Endothelial cell of umbilical vein (primary cell): ENCODE results near the gene CAMKMT.

Experiments
- EZH2 ChIP-seq: IDR thresholded peaks from 2 replicates; pipeline ENCODE4 v1.6.1; 2012; ENCODE audit warnings: borderline replicate concordance, low read depth, mild to moderate bottlenecking, moderate library complexity, low read length, inconsistent platforms; ENCODE audit not compliant: severe bottlenecking
- GATA2 ChIP-seq: IDR thresholded peaks from 2 replicates; pipeline ENCODE4 v1.7.0; 2011; ENCODE audit warnings: low read depth, mild to moderate bottlenecking, moderate library complexity, mixed read lengths, low read length; ENCODE audit not compliant: insufficient read length, insufficient read depth
- JUN ChIP-seq: IDR thresholded peaks from 2 replicates; pipeline ENCODE4 v1.6.1; 2011; ENCODE audit warnings: borderline replicate concordance, low read depth; ENCODE audit not compliant: insufficient read length, insufficient read depth
- MAX ChIP-seq: IDR thresholded peaks from 2 replicates; pipeline ENCODE4 v1.6.1; 2011; ENCODE audit not compliant: insufficient read depth, insufficient read length
- POLR2A ChIP-seq: IDR thresholded peaks from 2 replicates; pipeline ENCODE4 v1.6.1; 2012; ENCODE audit warnings: low read depth, mild to moderate bottlenecking, control low read depth, low read length
- TF ChIP-seq, protein P1 (sequence below), 2 donors: IDR thresholded peaks; 1 replicate in 1 of 2; 2 replicates in 1 of 2; pipeline ENCODE4 v1.5.1; 2011; ENCODE audit warnings: low read length in 2 of 2, mild to moderate bottlenecking in 2 of 2, moderate library complexity in 2 of 2, control low read depth in 1 of 2, inconsistent platforms in 1 of 2, low read depth in 1 of 2; ENCODE audit not compliant: insufficient read depth in 1 of 2; ENCODE audit errors: extremely low read depth in 1 of 2

DNA sequence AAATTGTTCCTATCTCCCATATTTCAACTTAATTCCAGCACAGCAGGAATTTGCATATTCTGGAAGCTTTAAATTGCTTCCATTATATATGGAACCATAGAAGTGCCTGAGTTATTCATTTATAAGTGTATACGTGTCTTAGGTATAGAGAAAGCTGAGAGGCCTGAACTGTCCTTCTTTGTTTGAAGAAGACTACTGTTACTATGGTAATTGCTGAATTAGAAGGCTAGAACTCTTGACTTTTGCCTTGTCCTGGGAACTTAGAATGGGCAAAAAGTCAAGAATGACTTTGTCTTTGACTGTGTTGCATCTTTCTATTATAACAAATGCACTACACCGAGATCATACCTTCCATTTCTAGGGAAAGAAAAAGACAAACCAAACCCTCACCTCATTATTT is 15.7 kb downstream of the CAMKMT start:
- TF ChIP-seq POLR2A (no peak), JUN (no peak), EZH2 (no peak), GATA2 (no peak), MAX (no peak)
- TF ChIP-seq, protein P1, sequence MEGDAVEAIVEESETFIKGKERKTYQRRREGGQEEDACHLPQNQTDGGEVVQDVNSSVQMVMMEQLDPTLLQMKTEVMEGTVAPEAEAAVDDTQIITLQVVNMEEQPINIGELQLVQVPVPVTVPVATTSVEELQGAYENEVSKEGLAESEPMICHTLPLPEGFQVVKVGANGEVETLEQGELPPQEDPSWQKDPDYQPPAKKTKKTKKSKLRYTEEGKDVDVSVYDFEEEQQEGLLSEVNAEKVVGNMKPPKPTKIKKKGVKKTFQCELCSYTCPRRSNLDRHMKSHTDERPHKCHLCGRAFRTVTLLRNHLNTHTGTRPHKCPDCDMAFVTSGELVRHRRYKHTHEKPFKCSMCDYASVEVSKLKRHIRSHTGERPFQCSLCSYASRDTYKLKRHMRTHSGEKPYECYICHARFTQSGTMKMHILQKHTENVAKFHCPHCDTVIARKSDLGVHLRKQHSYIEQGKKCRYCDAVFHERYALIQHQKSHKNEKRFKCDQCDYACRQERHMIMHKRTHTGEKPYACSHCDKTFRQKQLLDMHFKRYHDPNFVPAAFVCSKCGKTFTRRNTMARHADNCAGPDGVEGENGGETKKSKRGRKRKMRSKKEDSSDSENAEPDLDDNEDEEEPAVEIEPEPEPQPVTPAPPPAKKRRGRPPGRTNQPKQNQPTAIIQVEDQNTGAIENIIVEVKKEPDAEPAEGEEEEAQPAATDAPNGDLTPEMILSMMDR (IDR thresholded peaks at IDR 0.05; ENCODE audit: extremely low read depth in 1 of 2, insufficient read depth in 1 of 2, low read depth in 1 of 2, low read length in 2 of 2), result no peak
